Thyroid gland (tissue), 4 donors: ENCODE results near the gene MTAP. TPM values are rescaled to one million over a fixed set of nuclear protein-coding genes. Genes with fewer than 3 reads are reported as not detected.

ENCODE experiments used
- DNase-seq, 2 donors: peaks; one replicate each; pipeline ENCODE4 v3.0.0-alpha.2; 2019
- H3K27ac ChIP-seq, 3 donors: fragments of 200-600 bp; sonication (generic); 1 replicate in 2 of 3; 2 replicates in 1 of 3; pipeline ENCODE4 v1.5.1; 2016 to 2019; ENCODE audit warnings: mild to moderate bottlenecking in 1 of 3, moderate library complexity in 1 of 3
- H3K27me3 ChIP-seq: fragments of 200-600 bp; sonication (generic); one replicate; pipeline ENCODE4 v1.5.1; 2019
- H3K36me3 ChIP-seq, 2 donors: fragments of 200-600 bp; sonication (generic); one replicate each; pipeline ENCODE4 v1.5.1; 2016 to 2019
- H3K4me1 ChIP-seq, 2 donors: fragments of 200-600 bp; sonication (generic); one replicate each; pipeline ENCODE4 v1.5.1; 2017 to 2019
- H3K4me3 ChIP-seq, 3 donors: fragments of 200-600 bp; sonication (generic); replicated peaks in 1 of 3; 1 replicate in 2 of 3; 2 replicates in 1 of 3; pipeline ENCODE4 v1.5.1; 2016; ENCODE audit warnings: mild to moderate bottlenecking in 1 of 3
- H3K9me3 ChIP-seq: fragments of 200-600 bp; sonication (generic); one replicate; pipeline ENCODE4 v1.5.1; 2017
- POLR2A ChIP-seq, 2 donors: fragments of 450-650 bp; IDR thresholded peaks; one replicate each; pipeline ENCODE4 v1.6.1; 2017; ENCODE audit warnings: antibody characterized with exemption in 2 of 2, mild to moderate bottlenecking in 2 of 2, moderate library complexity in 1 of 2
- WGBS, 2 donors: methylation state at CpG; one replicate each; pipeline ENCODE4 v1.1.5; 2017; 5-methylcytosine and 5-hydroxymethylcytosine counted together
- intact Hi-C: fragments of 100-400 bp; cut with DNase I; formaldehyde crosslinking; loops from one replicate; pipeline ENCODE4 v1.15.1; 2023
- total RNA-seq, 4 donors: library from RNA; depleted of rRNA; stranded (reverse); fragments of >200 nt; gene quantifications; one replicate each; pipeline ENCODE4 v1.2.3, GENCODE V29; 2016
- TF ChIP-seq, protein P1 (sequence below), 6 experiments: fragments of 200-600 bp in 3 of 6; fragments of 450-650 bp in 3 of 6; sonication (generic) in 3 of 6; IDR thresholded peaks; one replicate each; pipeline ENCODE4 v1.5.1; 2016 to 2019; ENCODE audit warnings: antibody characterized with exemption in 6 of 6, mild to moderate bottlenecking in 2 of 6, inconsistent platforms in 1 of 6, moderate library complexity in 1 of 6

Gene MTAP
- total RNA-seq, 4 donors from 2014 or later, result 17.1 to 24.2 (median 19.1) TPM

- intact Hi-C loops, result no loop called here
- Histone ChIP-seq H3K36me3 (peaks cover 0 to 31% of the 10 kb centered on the region in 2 donors), H3K4me3 (no peak overlapping the region), H3K27me3 (no peaks in the 10 kb centered on the region), H3K27ac (no peak overlapping the region), H3K9me3 (no peaks in the 10 kb centered on the region), H3K4me1 (no peaks in the 10 kb centered on the region)
- no peak for TF ChIP-seq POLR2A (IDR thresholded peaks at IDR 0.05)
- TF ChIP-seq, protein P1, sequence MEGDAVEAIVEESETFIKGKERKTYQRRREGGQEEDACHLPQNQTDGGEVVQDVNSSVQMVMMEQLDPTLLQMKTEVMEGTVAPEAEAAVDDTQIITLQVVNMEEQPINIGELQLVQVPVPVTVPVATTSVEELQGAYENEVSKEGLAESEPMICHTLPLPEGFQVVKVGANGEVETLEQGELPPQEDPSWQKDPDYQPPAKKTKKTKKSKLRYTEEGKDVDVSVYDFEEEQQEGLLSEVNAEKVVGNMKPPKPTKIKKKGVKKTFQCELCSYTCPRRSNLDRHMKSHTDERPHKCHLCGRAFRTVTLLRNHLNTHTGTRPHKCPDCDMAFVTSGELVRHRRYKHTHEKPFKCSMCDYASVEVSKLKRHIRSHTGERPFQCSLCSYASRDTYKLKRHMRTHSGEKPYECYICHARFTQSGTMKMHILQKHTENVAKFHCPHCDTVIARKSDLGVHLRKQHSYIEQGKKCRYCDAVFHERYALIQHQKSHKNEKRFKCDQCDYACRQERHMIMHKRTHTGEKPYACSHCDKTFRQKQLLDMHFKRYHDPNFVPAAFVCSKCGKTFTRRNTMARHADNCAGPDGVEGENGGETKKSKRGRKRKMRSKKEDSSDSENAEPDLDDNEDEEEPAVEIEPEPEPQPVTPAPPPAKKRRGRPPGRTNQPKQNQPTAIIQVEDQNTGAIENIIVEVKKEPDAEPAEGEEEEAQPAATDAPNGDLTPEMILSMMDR (IDR thresholded peaks at IDR 0.05), result no peak
- DNase-seq, result no peak
- WGBS, 2 donors, result 87 to 93% methylated on average over 7 of the region's 7 CpGs
Observed at GRCh38 chr9:21836437-21837161, 34.2 kb downstream of the MTAP start.

GRCh38 chr9:21837501-21837900 is 35.1 kb downstream of the MTAP start:
- Histone ChIP-seq H3K4me3 (no peak overlapping the region), H3K36me3 (peaks cover 0 to 31% of the 10 kb centered on the region in 2 donors), H3K4me1 (no peaks in the 10 kb centered on the region), H3K9me3 (no peaks in the 10 kb centered on the region), H3K27ac (no peak overlapping the region), H3K27me3 (no peaks in the 10 kb centered on the region)
- TF ChIP-seq, protein P1 (IDR thresholded peaks at IDR 0.05), result no peak
- no peak for TF ChIP-seq POLR2A (IDR thresholded peaks at IDR 0.05)
- intact Hi-C loops, result no loop called here
- 61 to 68% methylated on average over 6 of the region's 6 CpGs for WGBS, 2 donors
- peak; percentile 9 to 13 for DNase-seq

DNA sequence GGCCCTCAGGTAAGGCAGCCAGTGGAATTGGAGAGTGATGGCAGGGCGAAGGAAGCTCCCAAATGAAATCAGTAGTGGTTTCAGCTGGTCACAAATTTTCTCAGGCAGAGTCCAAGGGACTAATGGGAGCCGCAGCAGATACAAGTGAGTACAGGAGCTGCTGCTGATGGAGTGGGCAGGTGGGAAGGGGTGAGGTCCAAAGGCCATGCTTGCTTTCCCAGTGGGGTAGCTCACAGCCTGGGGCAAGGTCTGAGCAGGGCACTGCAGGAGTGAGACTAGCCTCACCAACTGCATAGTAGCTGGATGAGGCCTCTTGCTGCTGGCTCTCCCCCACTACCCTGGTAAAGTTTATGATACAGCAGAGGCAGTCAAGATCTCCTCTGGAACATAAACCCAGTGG is 38.2 kb downstream of the MTAP start:
- 75 to 96% methylated on average over 2 of the region's 2 CpGs for WGBS, 2 donors
- Histone ChIP-seq H3K27ac (no peak overlapping the region), H3K9me3 (no peaks in the 10 kb centered on the region), H3K4me1 (no peaks in the 10 kb centered on the region), H3K36me3 (peaks cover 0 to 31% of the 10 kb centered on the region in 2 donors), H3K4me3 (no peak overlapping the region), H3K27me3 (no peaks in the 10 kb centered on the region)
- intact Hi-C loops, result no loop called here
- TF ChIP-seq, protein P1 (IDR thresholded peaks at IDR 0.05), result no peak
- TF ChIP-seq POLR2A (IDR thresholded peaks at IDR 0.05), result no peak
- DNase-seq, result no peak

GRCh38 chr9:21841133-21841532 is 38.7 kb downstream of the MTAP start:
- Histone ChIP-seq H3K36me3 (peaks cover 0 to 31% of the 10 kb centered on the region in 2 donors), H3K4me1 (no peaks in the 10 kb centered on the region), H3K9me3 (no peaks in the 10 kb centered on the region), H3K27me3 (no peaks in the 10 kb centered on the region), H3K4me3 (no peak overlapping the region), H3K27ac (no peak overlapping the region)
- TF ChIP-seq POLR2A (IDR thresholded peaks at IDR 0.05), result no peak
- TF ChIP-seq, protein P1 (IDR thresholded peaks at IDR 0.05), result no peak
- WGBS, 2 donors, result 75 to 92% methylated on average over 1 of the region's 1 CpG
- intact Hi-C loops, result no loop called here
- no peak for DNase-seq

GRCh38 chr9:21848615-21849014 is 46.2 kb downstream of the MTAP start:
- H3K9me3 ChIP-seq, result no peaks in the 10 kb centered on the region
- intact Hi-C loops, result no loop called here
- no peaks in the 10 kb centered on the region for H3K36me3 ChIP-seq
- H3K27me3 ChIP-seq, result no peaks in the 10 kb centered on the region
- no peak overlapping the region for H3K27ac ChIP-seq
- TF ChIP-seq, protein P1 (IDR thresholded peaks at IDR 0.05), result no peak
- TF ChIP-seq POLR2A (IDR thresholded peaks at IDR 0.05), result no peak
- no peaks in the 10 kb centered on the region for H3K4me1 ChIP-seq
- H3K4me3 ChIP-seq, result no peak overlapping the region
- WGBS, 2 donors, result 98% methylated on average over 4 of the region's 4 CpGs
- DNase-seq, result no peak
